GM12872 (cell line): ENCODE data around the gene TASP1.

ENCODE experiments used
- TF ChIP-seq, protein P1 (sequence below): IDR thresholded peaks from 3 replicates; pipeline ENCODE4 v1.5.1; 2011; ENCODE audit warnings: low read depth, mild to moderate bottlenecking, low read length, moderate library complexity; ENCODE audit not compliant: insufficient read depth

TASP1 gene

DNA sequence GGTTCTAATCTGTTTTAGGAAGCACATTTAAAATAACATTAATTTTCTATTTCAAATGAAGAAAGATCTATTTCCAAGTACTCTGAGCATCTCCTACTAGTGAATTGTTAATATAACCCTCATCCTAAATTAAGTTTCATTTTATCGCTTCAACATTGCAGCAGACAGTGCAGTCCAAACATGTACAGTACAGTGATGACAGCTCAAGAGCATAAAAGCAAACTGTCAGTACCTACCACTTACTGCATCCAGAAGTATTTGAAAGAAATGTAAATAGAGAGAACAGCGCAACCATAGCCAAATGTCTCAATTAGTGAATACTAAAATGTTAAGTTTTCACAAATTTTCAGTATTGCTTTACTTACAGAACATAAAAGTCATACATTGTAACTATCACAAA is 238.3 kb downstream of the TASP1 start:
- TF ChIP-seq, protein P1, sequence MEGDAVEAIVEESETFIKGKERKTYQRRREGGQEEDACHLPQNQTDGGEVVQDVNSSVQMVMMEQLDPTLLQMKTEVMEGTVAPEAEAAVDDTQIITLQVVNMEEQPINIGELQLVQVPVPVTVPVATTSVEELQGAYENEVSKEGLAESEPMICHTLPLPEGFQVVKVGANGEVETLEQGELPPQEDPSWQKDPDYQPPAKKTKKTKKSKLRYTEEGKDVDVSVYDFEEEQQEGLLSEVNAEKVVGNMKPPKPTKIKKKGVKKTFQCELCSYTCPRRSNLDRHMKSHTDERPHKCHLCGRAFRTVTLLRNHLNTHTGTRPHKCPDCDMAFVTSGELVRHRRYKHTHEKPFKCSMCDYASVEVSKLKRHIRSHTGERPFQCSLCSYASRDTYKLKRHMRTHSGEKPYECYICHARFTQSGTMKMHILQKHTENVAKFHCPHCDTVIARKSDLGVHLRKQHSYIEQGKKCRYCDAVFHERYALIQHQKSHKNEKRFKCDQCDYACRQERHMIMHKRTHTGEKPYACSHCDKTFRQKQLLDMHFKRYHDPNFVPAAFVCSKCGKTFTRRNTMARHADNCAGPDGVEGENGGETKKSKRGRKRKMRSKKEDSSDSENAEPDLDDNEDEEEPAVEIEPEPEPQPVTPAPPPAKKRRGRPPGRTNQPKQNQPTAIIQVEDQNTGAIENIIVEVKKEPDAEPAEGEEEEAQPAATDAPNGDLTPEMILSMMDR, result no peak

DNA sequence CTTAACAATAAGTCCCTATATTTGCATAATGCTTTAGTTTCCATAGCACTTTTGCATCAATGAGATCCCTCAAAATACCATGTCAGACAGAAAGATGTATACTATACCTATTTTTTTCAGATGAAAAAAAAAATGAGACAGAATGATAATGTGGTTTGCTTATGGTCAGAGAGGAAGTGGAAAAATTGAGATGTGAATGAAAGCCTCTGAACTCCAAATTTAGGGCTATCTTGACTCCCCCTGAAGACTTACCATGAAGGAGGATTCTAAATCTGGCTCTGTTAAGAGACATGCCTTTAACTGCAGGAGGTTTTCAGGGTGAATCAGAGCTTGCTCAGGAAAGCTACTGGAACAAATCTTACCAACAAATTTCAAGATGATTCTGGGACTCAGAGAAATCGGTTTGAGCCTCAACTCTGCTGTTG is 241.4 kb downstream of the TASP1 start:
- TF ChIP-seq, protein P1, result no peak

DNA sequence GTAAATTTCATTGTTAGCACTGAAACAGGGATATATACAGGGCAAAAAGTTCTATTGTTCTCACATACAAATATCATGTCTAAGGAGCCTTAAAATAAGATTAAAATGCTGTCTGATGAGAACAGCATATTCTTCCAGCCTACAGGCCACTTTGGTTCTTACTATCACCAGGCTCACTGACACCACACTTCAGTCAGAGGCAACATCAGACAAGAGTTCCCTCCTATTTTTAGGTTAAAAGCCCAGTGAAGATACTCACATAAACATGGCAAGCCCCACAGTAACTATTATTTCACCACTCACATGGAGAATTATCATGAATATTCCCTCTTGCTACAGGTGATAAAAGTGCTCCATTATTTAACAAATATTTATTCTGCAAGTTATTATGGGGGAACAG is 241.9 kb downstream of the TASP1 start:
- TF ChIP-seq, protein P1, result no peak

DNA sequence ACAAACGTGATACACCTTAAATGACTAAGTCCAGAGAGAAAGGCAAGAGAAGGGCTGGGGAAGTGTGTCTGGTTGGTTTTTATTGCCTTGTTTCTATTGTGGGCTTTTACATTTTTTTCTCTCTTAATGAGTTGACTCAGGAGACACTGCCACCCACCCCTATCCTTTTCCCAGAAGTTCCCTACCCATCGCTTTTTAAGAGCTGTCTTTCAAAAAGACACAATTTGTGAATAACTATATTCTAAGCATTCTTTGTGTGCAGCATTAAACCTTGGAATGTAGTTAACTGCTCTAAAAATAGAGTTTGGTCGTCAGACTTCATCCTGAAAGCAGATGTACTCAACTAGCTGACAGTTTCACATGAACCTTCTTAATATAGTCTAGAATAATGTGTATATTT is 242.7 kb downstream of the TASP1 start:
- TF ChIP-seq, protein P1, result no peak

DNA sequence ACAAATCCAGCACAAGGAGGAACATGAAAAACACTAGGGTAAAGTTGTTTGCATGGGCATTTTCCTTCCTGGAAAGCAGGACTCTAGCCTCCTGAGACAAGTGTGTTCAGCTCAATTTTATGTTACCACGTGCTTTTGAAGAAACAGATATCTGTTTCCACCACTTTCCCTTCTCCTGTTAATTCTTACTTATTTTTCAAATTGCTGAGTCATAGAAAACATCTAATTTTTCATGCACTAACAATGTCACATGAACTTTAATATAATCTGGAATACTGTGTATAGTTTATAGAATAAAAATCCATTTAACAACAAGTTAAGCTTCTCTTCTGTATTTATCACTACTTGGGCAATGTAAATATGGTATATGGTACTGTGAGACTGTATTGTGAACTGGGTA is 243.5 kb downstream of the TASP1 start:
- TF ChIP-seq, protein P1, result no peak

DNA sequence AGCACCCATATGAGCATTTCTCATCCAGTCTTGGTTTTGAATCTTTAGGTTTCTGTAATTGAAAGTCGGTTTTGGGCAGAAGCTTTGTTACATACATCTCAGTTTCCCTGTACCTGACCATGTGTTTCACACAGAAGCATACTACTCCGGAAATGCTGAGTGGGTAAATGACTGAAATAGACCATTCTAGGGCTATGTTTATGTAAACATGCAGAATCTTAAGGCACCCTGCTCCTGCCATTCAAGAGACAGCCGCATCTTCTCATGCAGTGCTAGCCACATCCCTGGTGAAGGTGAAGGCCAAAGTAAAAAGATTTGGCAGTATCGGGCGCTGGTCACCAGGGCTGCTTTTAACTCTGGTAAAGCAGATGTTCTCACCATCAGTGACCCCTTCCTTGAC is 246.3 kb downstream of the TASP1 start:
- TF ChIP-seq, protein P1, result no peak

DNA sequence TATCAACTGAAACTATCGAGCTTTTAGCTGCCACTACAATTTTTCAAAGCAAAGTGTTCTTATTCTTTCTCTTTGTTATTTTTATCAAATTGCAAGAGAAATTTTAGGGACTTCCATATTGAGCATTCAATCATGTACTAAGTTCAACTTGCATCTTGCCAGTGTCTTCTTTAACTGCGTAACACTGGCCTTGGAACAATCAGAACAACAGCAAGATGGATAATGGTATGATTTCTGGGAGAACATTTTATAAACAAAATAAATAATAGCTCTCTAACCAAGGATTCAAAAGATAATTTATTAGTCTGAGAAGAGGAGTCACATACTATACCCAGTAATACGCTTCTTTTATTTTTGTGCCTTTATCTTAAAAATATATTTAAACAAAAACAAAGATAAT is 249.6 kb downstream of the TASP1 start:
- TF ChIP-seq, protein P1, result no peak

DNA sequence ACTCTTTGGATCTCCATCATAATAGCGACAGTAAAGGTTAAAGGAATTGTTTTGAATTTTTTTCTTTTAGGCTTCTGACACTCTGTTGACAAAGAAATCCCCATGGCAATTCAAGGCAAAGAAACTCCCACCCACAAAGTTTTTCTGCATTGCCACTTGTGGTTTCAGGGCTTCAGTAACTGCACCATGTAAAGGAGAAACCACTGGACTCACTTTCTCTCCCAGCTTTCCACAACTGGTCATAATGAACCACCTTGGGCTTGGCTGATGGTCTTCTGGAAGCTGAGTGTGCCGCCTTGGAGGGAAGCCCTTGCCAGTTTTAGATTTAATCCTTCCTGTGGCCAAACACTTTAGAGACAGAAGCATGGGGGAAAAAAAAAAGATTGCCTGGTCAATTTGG is 254.6 kb downstream of the TASP1 start:
- TF ChIP-seq, protein P1, result no peak
